LoVo (cell line): ENCODE results near the gene ZNF555.

Experiments used
- DNase-seq: peaks from one replicate; pipeline ENCODE4 v3.0.0-alpha.2; 2016; ENCODE audit warnings: low spot score

ZNF555 gene

DNA sequence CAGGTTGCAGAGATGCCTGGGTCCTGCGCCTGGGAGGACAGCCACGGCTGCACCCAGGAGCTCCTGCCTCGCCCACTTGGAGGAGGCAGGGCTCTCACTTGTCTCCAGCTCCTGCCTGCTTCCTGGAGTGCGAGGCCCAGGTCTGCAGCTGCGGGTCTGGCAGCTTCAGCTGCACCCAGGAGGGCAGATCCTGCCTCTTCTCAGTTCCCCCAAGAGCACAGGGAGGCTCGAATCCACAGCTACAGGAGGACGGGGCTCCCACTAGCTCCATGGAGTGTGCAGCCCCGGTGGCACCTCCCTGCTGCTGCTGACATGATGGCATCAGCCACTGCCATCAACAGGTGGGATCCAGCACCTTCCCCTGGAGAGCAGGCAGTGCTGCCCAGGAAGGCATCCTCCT, 17.1 kb upstream of the ZNF555 start:
- DNase-seq: no peak

DNA sequence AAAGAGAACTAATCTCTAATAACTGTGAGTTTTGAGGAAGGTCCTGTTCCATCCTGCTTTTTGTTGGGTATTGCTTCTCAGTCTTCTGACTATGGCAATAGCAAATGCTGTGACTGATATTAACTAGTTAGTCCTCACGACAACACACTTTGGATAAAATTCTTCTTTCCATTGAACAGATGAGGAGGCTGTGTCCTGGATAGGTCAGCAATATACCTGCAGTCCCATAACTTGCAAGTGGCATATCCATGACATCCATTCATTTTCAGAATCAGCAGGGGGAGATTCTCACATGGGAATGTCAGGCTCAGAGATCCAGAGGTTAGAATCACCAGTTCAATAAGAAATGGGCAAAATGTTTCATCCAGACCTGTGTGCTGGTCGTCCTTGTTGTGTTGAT, 14.3 kb upstream of the ZNF555 start:
- DNase-seq: no peak

DNA sequence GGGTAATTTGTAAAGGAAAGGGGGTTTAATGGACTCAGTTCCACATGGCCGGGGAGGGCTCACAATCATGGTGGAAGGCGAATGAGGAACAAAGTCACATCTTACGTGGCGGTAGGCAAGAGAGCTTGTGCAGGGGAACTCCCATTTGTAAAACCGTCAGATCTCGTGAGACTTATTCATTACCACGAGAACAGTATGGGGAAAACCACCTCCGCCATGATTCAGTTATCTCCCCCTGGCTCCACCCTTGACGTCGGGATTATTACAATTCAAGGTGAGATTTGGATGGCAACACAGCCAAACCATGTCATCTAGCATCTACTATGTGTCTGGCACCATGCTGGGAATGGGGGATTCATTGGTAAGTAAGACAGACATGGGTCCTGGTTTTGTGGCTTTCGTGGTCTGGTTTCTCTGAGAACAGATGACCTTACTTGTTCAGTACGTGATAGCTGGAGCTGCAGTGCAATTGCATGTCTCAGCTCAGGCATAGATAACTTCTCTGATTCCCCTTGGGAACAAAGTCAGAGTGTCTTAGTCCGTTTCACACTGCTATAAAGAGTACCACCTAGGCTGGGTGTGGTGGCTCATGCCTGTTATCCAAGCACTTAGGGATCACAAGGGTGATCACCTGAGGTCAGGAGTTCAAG, 13.3 kb upstream of the ZNF555 start:
- DNase-seq: no peak

DNA sequence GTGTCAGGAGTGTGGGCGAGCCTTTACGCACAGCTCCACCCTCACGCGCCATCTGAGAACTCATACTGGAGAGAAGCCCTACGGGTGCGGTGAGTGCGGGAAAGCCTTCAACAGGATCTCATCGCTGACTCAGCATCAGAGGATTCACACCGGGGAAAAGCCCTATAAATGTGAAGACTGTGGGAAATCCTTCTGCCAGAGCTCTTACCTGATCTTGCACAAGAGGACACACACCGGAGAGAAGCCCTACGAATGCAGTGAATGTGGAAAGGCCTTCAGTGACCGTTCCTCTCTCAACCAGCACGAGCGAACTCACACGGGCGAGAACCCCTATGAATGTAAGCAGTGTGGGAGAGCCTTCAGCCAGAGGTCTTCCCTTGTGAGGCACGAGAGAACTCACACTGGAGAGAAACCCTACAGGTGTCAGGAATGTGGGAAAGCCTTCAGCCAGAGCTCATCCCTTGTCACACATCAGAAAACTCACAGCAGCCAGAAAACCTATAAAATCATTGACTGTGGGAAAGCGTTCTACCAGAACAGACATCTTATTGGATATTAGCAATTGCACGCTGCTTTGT, 6.9 kb upstream of the ZNF555 start:
- DNase-seq: no peak

DNA sequence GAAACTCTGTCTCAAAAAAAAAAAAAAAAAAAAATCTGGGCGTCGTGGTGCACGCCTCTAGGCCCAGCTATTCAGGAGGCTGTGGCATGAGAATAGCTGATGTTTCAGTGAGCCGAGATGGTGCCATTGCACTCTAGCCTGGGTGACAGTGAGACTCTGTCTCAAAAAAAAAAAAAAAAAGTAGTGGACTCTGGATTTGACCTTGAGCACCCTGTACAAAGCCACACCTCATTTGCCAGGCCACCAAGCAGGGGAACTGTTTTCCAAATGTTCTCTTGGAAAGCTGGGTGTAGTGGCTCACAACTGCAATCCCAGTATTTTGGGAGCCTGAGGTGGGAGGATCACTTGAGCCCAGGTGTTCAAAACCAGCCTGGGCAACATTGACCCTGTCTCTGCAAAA, 3.8 kb upstream of the ZNF555 start:
- no peak for DNase-seq

DNA sequence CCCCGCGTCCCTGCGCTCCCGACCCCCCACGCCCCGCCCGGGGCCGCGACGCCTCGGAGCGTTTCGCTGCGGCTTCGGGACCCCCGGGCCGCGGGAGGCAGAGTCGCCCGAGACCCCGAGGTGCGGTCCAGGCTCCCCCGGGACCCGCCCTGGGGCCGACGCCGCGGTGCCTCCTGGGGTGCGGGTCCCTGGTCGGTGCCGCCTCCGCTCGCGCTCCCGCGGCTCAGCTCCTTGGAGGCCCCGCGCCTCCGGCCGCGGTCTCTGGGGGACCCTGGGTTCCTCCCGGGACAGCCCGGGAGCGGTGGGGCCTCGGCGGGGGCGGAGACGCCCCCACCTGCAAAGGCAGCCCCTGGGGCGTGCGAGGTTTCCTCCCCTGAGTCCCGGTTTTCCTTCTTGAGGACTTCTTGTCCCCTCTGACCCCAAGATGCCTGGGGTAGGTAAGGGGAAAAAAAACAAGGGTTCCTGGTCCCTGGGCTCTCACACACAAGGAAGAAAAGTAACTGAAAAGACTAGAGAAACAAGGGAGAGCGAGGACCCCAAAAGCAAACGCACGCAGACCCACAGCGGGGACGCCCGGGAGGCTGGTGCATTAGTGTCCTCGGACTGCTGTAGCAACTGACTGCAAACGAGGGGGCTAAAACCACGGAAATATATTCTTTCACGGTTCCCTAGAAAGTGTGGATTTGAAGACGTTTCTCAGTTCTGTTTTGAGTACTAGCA, 740 bp downstream of the ZNF555 start:
- DNase-seq: no peak

DNA sequence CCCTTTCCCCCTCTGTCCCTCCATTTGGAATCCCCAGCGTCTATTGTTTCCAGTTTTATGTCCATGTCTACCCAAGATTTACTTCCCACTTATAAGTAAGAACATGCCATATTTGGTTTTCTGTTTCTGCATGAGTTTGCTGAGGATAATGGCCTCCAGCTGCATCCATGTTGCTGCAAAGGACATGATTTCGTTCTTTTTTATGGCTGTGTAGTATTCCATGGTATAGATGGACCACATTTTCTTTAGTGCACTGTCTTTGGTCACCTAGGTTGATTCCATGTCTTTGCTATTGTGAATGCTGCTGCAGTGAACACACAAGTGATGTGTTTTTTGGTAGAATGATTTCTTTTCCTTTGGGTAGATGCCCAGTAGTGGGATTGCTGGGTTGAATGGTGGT, 3.8 kb downstream of the ZNF555 start:
- no peak for DNase-seq

DNA sequence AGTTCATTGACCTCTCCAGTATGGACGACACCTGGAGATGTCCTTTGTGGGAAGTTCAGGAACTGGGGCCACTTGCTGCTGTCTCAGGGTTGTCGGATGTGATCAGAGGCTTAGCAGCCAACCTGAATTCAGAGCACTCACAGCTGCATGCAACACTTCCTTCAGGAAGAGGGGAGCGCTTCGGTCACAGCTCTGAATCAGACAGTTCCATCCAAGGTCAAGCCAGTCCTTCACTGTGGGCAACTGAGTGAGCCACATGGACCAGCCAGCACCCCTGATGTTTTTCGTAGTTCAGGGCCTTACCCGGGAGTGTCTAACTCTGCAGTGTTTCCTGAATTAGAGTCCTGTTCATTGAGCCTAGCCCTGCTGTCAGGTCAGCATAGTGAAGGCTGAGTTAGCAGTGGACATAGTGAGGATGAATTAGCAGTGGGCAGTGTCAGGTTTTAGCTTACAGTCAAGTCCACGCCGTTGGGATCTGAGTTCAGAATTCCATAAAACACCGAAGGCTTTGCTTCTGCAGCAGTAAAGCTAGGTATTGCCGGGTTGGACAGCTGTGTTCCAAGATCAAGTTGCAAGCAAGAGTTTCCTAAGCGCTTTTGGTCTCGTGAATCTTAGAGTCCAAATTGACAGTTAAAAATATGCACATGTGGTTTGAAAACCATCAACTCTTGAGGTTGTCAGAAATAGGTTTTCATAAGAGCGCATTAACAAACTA, 5.1 kb downstream of the ZNF555 start:
- no peak for DNase-seq

DNA sequence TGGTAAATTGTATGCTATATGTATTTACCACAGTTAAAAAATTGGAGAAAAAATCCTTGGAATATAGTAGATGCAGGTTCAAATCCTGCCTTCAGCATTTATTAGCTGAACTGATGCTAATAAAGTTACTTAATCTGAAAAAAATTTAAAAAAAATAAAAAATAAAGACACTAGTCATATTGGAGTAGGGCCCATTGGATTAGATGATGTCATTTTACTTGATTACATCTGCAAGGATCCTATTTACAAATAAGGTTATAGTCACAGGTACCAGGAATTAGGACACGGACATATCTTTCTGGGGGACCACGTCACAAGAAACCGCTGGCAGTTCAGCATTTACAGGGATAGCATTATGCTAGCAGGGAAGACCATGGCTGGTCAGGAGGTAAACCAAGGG, 6.2 kb downstream of the ZNF555 start:
- DNase-seq: no peak

DNA sequence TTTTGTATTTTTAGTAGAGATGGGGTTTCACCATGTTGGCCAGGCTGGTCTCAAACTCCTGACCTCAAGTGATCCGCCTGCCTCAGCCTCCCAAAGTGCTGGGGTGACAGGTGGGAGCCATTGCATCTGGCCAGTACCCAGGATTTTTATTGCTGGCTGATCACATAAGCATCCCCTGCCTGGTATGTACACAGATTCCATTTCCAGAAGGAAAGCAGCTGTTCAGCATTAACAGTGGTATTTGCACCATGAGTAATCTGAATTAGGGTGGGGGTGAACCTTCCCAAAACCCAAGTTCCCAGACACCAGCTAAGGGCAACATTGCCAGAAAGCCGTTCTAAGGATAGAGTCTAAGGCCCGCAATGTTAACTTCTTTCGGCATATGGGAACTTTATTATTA, 7.3 kb downstream of the ZNF555 start:
- no peak for DNase-seq

DNA sequence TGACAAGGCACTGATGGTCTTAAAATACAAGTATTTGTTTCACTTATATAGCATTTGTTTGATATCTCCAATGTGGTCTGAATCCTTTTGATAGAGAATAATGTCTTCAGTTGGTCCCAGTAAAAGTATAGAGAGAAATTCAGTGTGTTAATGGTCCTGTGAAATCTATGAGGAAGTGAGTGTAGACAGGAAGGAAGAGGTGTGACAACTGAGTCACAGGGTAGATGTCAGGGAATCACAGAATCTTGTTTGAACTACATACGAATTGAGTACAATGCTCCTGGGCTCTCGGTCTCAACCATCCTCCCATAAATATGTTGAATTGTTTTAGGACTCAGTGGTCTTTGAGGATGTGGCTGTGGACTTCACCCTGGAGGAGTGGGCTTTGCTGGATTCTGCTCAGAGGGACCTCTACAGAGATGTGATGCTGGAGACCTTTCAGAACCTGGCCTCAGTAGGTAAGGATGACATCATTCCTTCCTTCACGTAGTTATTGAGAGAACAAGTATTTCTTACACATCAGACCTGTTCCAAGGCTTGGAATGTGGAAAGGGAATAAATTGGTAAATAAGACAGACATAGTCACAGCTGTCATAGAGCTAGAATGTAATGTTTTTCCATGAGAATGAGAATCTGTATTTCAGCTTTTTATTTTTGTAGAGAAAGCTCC, 9.1 kb downstream of the ZNF555 start:
- DNase-seq: no peak

DNA sequence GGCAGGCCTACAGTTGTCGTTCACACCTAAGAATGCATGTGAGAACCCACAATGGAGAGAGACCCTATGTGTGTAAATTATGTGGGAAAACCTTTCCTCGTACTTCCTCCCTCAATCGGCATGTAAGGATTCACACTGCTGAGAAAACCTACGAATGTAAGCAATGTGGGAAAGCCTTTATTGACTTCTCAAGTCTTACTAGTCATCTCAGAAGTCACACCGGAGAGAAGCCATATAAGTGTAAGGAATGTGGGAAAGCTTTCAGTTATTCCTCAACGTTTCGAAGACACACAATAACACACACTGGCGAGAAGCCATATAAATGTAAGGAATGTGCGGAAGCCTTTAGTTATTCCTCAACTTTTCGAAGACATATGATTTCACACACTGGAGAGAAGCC, 11.3 kb downstream of the ZNF555 start:
- DNase-seq: no peak

DNA sequence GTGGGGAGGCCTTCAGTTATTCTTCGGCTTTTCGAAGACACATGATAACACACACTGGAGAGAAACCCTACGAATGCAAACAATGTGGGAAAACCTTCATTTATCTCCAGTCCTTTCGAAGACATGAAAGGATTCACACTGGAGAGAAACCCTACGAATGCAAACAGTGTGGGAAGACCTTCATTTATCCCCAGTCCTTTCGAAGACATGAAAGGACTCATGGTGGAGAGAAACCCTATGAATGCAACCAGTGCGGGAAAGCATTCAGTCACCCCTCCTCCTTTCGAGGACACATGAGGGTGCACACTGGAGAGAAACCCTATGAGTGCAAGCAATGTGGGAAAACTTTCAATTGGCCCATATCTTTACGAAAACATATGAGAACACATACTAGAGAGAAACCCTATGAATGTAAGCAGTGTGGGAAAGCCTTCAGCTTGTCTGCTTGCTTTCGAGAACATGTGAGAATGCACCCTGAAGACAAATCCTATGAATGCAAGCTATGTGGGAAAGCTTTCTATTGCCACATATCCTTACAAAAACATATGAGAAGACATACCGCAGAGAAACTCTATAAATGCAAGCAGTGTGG, 11.8 kb downstream of the ZNF555 start:
- DNase-seq: no peak

DNA sequence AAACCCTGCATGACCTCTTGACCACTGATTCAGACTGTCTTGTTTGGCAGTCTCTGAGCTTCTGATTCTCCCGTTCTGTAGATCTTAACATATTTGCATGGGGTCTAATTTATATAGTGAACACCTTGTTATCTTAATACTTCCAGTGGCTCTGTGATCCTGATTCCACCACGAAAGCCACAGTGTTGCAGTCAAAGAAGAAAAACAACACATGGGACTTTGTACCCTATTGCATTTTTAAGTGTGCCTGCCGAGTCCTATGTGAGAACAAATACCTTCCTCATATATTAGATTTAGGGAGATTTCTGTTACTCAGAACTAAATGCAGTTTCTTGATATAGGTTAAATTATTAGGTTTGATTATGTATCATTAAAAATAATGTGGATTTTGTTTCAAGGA, 13.6 kb downstream of the ZNF555 start:
- DNase-seq: no peak

DNA sequence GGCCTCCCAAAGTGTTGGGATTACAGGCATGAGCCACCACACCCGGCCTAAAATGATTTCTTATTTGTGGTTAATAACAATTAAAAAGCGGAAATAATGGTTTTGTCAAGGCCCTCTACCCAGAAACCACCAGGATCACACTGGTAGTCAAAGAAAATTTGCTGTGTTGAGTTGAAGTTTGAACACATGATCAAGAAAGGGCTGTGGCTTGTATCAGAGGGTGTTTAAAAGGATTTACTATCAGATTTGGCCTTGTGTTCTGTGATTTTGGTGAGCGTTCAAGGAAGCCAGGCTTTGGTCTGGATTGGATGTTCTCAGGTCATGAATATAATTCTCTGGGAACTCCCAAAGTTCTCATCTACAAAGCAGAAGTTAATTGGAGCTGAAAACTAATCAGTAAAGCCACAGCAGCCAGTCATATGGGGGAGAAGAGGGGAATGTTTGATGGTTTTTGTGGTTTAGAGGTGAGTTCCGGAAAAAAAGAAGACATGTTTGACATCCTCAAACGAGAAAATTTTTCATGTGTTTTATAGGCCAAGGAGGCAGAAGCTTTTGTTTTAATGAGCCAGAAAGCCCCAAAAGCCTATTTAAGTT, 15.3 kb downstream of the ZNF555 start:
- no peak for DNase-seq

DNA sequence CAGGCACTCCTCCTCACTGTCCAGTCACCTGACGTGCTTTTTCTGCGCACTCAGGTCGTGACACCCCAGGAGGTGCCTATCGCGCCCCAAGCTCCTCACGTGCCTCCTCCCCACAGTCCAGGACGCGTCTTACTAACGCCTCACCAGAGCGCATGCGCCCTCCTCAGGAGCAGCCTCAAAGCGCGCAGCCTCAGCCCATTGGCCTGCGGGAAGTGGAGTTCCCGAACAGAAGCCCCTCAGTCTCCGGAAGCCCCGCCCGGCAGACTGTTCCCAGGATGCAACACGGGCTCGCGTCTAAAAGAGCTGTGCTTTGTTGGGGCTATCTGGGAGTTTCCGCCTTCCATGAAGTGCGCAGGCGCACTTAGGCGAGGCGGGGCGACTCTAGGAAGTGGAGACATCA, 17.6 kb downstream of the ZNF555 start:
- no peak for DNase-seq

DNA sequence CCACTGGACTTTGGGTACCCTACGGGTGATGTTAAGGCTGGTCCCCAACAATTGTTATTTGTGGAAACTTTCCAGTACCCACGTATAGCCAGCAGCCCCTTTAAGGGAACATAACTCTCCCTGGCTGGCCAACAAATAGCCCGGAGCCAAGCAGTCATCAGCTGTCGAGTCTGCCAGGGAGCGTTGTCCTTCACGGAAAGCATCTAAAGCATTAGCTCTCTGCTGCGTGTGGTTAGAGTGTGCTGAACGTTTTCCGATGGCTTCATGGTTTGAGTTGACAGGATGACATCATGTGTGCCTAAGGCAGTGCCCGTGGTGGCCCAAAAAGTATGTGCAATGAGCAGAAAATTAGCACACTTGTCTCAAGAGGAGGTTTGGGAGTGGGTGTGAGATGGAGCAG, 22.5 kb downstream of the ZNF555 start:
- no peak for DNase-seq

DNA sequence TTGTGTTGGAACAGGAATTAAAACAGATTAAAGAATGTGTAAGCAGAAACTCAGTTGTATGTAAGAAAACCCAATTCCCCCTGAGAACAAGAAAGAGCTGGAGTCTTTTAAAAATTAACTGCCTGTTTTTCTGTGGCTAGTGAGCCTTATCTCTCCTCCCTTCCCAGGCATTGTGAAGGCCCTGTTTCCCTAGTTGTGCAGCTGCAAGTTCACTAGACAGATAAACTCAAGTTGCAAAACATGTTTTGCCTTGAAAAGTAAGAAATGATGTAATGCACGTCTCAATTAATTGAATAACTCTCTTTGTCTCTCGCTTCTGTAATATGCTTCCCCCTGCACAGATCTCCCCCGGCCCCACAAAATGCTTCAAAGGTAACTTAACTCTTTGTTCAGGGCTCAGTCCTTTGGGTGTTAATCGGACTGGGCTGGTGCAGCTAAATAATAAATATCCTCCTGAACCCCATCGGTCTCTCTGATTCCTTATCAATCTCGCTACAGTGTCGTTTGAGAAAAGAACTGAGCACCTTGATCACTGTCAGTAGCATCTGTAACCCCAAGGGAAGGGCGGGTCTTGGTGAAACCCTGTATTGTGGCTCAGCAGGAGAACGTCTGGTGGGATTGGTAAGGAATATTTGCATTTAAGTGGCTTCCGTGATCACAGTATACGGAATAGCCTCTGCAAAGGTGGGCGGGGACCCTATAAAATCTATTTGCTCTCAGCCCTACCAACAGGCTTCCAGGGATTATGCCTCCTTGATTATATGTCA, 24.2 kb downstream of the ZNF555 start:
- DNase-seq: no peak

DNA sequence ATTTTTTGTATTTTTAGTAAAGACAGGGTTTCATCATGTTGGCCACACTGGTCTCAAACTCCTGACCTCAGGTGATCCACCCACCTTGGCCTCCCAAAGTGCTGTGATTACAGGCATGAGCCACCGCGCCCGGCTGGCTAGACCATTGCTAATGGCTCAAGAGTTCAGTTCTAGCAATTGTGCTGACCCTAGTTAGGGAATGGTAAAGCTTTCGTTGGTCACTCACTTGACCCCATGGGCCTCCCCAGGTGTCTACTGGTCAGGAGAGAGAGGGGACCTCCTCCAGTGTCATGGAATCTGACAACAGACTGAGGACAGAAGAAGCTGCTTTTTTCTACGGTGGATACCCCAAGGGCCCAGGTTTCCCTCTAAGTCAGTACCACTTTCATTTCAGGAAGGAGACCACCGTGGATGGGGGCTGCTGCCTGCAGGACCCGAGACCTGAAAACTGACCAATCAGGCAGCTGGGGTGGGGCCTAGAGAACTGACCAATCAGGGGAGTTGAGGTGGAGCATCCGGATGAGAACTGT, 25.3 kb downstream of the ZNF555 start:
- no peak for DNase-seq
